ENCODE data around the gene PRSS22.

PRSS22 gene

GRCh38 chr16:2839650-2840450, 18.1 kb downstream of the PRSS22 start:
- Histone ChIP-seq H2AFZ (ENCODE audit: low read length) (no peak overlapping the region), H3K27me3 (ENCODE audit: insufficient read depth, low read length, poor library complexity, severe bottlenecking) (no peaks in the 10 kb centered on the region), H3K4me3 (ENCODE audit: low read length, poor library complexity, severe bottlenecking) (no peak overlapping the region), H3K9ac (ENCODE audit: low read depth, low read length, poor library complexity, severe bottlenecking) (no peak overlapping the region), H3K9me3 (ENCODE audit: insufficient read depth, low read depth, low read length) (no peaks in the 10 kb centered on the region), H3K79me2 (ENCODE audit: insufficient read depth, low read length) (no peaks in the 10 kb centered on the region), H4K20me1 (ENCODE audit: insufficient read depth, low read length, poor library complexity, severe bottlenecking) (no peaks in the 10 kb centered on the region), H3K9me2 (replicated peaks; ENCODE audit: low read depth, low read length) (no peaks in the 10 kb centered on the region), H3K4me2 (ENCODE audit: low read depth, low read length, poor library complexity, severe bottlenecking) (no peak overlapping the region), H3K36me3 (ENCODE audit: insufficient read depth, low read length) (no peaks in the 10 kb centered on the region), H3K4me1 (ENCODE audit: insufficient read depth, low read length, poor library complexity, severe bottlenecking) (no peaks in the 10 kb centered on the region), H3F3A (ENCODE audit: low read depth) (no peaks in the 10 kb centered on the region)
- TF ChIP-seq EZH2phosphoT487 (IDR thresholded peaks at IDR 0.05; ENCODE audit: borderline replicate concordance) = no peak
- TF ChIP-seq, protein P1, sequence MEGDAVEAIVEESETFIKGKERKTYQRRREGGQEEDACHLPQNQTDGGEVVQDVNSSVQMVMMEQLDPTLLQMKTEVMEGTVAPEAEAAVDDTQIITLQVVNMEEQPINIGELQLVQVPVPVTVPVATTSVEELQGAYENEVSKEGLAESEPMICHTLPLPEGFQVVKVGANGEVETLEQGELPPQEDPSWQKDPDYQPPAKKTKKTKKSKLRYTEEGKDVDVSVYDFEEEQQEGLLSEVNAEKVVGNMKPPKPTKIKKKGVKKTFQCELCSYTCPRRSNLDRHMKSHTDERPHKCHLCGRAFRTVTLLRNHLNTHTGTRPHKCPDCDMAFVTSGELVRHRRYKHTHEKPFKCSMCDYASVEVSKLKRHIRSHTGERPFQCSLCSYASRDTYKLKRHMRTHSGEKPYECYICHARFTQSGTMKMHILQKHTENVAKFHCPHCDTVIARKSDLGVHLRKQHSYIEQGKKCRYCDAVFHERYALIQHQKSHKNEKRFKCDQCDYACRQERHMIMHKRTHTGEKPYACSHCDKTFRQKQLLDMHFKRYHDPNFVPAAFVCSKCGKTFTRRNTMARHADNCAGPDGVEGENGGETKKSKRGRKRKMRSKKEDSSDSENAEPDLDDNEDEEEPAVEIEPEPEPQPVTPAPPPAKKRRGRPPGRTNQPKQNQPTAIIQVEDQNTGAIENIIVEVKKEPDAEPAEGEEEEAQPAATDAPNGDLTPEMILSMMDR (conservative IDR thresholded peaks at IDR 0.05; ENCODE audit: low read length) = no peak

DNA sequence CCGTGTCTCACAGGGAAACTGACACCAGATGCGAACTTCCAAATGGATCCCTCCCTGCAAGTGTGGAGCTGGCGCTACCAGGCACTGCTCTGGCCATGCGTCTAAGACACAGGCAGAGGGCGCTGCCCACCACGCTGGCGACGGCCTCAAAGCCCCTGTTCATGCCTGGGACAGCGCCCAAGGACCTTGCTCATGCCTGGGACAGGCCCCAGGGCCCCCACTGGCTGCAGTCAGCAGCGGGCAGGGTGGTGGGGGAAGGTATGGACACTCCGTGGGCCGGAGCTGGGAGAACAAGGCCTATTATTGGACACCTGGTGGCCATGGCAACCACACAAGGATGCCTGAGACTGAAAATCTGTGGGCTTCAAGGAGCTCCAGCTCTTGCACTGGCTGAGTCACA, 19.0 kb downstream of the PRSS22 start:
- no peaks in the 10 kb centered on the region for H4K20me1 ChIP-seq (ENCODE audit: insufficient read depth, low read length, poor library complexity, severe bottlenecking)
- H2AFZ ChIP-seq (ENCODE audit: low read length) = no peak overlapping the region
- H3K4me2 ChIP-seq (ENCODE audit: low read depth, low read length, poor library complexity, severe bottlenecking) = no peak overlapping the region
- TF ChIP-seq, protein P1 (conservative IDR thresholded peaks at IDR 0.05; ENCODE audit: low read length) = peak; percentile 69
- TF ChIP-seq EZH2phosphoT487 (IDR thresholded peaks at IDR 0.05; ENCODE audit: borderline replicate concordance) = no peak
- no peak overlapping the region for H3K4me3 ChIP-seq (ENCODE audit: low read length, poor library complexity, severe bottlenecking)
- no peaks in the 10 kb centered on the region for H3K79me2 ChIP-seq (ENCODE audit: insufficient read depth, low read length)
- H3K9me2 ChIP-seq (replicated peaks; ENCODE audit: low read depth, low read length) = no peaks in the 10 kb centered on the region
- H3K9me3 ChIP-seq (ENCODE audit: insufficient read depth, low read depth, low read length) = no peaks in the 10 kb centered on the region
- H3K27me3 ChIP-seq (ENCODE audit: insufficient read depth, low read length, poor library complexity, severe bottlenecking) = no peaks in the 10 kb centered on the region
- H3K9ac ChIP-seq (ENCODE audit: low read depth, low read length, poor library complexity, severe bottlenecking) = no peak overlapping the region
- no peaks in the 10 kb centered on the region for H3K36me3 ChIP-seq (ENCODE audit: insufficient read depth, low read length)
- H3K4me1 ChIP-seq (ENCODE audit: insufficient read depth, low read length, poor library complexity, severe bottlenecking) = no peaks in the 10 kb centered on the region
- H3F3A ChIP-seq (ENCODE audit: low read depth) = no peaks in the 10 kb centered on the region

DNA sequence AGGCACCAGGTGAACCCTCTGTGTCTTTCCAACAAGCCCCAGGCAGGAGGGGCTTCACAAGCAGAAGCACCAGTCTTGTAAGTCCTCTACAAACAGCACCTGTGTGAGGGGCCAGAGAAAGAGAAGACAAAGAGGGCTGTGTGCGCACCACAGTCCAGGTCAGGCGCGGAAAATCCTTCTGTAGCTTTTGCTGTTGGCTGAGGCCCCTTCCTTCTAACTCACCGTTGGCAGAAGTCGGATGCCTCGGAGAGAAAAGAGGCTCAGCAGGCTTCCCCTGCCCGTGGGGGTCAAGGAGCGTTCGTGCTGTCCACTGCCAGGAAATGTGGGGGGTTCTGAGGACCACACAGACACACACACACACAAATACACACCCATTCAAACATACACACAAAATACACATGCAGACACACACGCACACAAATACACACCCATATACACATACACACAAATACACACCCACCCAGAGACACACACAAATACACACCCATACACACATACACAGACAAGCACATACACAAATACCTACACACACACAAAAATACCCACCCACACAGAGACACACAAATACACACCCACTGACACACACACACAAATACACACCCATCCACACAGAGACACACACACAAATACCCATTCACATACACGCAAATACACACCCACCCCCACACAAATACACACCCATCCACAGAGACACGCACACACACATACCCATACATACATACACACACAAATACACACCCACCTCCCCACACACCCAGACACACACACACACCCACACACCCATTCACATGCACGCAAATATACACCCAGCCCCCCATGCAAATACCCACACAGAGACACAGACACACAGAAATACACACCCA, 21.1 kb downstream of the PRSS22 start:
- H3K27me3 ChIP-seq (ENCODE audit: insufficient read depth, low read length, poor library complexity, severe bottlenecking) = no peaks in the 10 kb centered on the region
- H3K4me2 ChIP-seq (ENCODE audit: low read depth, low read length, poor library complexity, severe bottlenecking) = no peak overlapping the region
- H2AFZ ChIP-seq (ENCODE audit: low read length) = no peak overlapping the region

More for the DNA sequence above, 21.1 kb downstream of the PRSS22 start:
- H3K4me3 ChIP-seq (ENCODE audit: low read length, poor library complexity, severe bottlenecking) = no peak overlapping the region
- H3K9me2 ChIP-seq (replicated peaks; ENCODE audit: low read depth, low read length) = no peaks in the 10 kb centered on the region
- no peaks in the 10 kb centered on the region for H3K9me3 ChIP-seq (ENCODE audit: insufficient read depth, low read depth, low read length)
- no peaks in the 10 kb centered on the region for H3K4me1 ChIP-seq (ENCODE audit: insufficient read depth, low read length, poor library complexity, severe bottlenecking)
- H3F3A ChIP-seq (ENCODE audit: low read depth) = no peaks in the 10 kb centered on the region
- H4K20me1 ChIP-seq (ENCODE audit: insufficient read depth, low read length, poor library complexity, severe bottlenecking) = no peaks in the 10 kb centered on the region
- no peak for TF ChIP-seq EZH2phosphoT487 (IDR thresholded peaks at IDR 0.05; ENCODE audit: borderline replicate concordance)
- TF ChIP-seq, protein P1 (conservative IDR thresholded peaks at IDR 0.05; ENCODE audit: low read length) = no peak
- no peaks in the 10 kb centered on the region for H3K36me3 ChIP-seq (ENCODE audit: insufficient read depth, low read length)
- H3K79me2 ChIP-seq (ENCODE audit: insufficient read depth, low read length) = no peaks in the 10 kb centered on the region
- H3K9ac ChIP-seq (ENCODE audit: low read depth, low read length, poor library complexity, severe bottlenecking) = no peak overlapping the region
